OCI-LY7 (cell line): ENCODE measurements around the gene DOCK1. TPM values are rescaled to one million over a fixed set of nuclear protein-coding genes. Genes with fewer than 3 reads are reported as not detected.

Experiments
- BruUV-seq: library from RNA; stranded (reverse); fragments of 400-500 nt; replicated peaks from 2 replicates; lab custom pipeline; 2021; lab: Mats Ljungman, UMichigan
- CTCF ChIA-PET: fragments of 300-600 bp; sonication (Branson Sonifier 250); formaldehyde crosslinking; loops from one replicate; lab custom pipeline; 2022; ENCODE audit warnings: antibody characterized with exemption; ENCODE audit not compliant: unreplicated experiment; lab: Charles Lee
- POLR2A ChIA-PET: fragments of 300-600 bp; sonication (Branson Sonifier 250); formaldehyde crosslinking; loops from one replicate; lab custom pipeline; 2022; ENCODE audit warnings: antibody characterized with exemption; lab: Charles Lee
- DNase-seq: peaks from one replicate; pipeline ENCODE4 v3.0.0-alpha.2; 2015; ENCODE audit warnings: low spot score
- H2AFZ ChIP-seq: fragments of 200-600 bp; sonication (generic), shearing (Covaris generic); 2 replicates; pipeline ENCODE4 v1.6.1; 2014; ENCODE audit warnings: mild to moderate bottlenecking, antibody characterized with exemption, low read length, moderate library complexity
- H3K27ac ChIP-seq: fragments of 200-600 bp; sonication (generic); 2 replicates; pipeline ENCODE4 v1.5.1; 2014; ENCODE audit warnings: mixed run types, low read depth, mild to moderate bottlenecking, moderate library complexity, low read length, inconsistent platforms; ENCODE audit not compliant: poor library complexity, severe bottlenecking
- H3K36me3 ChIP-seq: fragments of 200-600 bp; sonication (generic); 2 replicates; pipeline ENCODE4 v1.6.1; 2014; ENCODE audit warnings: mild to moderate bottlenecking, antibody characterized with exemption, low read length, moderate library complexity, mixed read lengths; ENCODE audit not compliant: insufficient read depth
- H3K4me1 ChIP-seq: fragments of 200-600 bp; sonication (generic); 2 replicates; pipeline ENCODE4 v1.5.1; 2014; ENCODE audit warnings: mild to moderate bottlenecking, low read length; ENCODE audit not compliant: insufficient read depth, poor library complexity, severe bottlenecking
- H3K4me2 ChIP-seq: fragments of 200-600 bp; sonication (generic); 2 replicates; pipeline ENCODE4 v1.6.1; 2014; ENCODE audit warnings: mild to moderate bottlenecking, low read length
- H3K4me3 ChIP-seq: fragments of 200-600 bp; sonication (generic); 2 replicates; pipeline ENCODE4 v1.5.1; 2014; ENCODE audit warnings: mild to moderate bottlenecking, low read depth, low read length; ENCODE audit not compliant: poor library complexity, severe bottlenecking
- H3K79me2 ChIP-seq: fragments of 200-600 bp; sonication (generic); 2 replicates; pipeline ENCODE4 v1.6.1; 2016; ENCODE audit warnings: low read depth, mild to moderate bottlenecking, low read length, moderate library complexity, mixed read lengths; ENCODE audit not compliant: insufficient read depth
- H3K9me2 ChIP-seq: fragments of 200-600 bp; sonication (generic); 2 replicates; pipeline ENCODE4 v1.6.1; 2016; ENCODE audit warnings: mild to moderate bottlenecking, low read length, mixed read lengths; ENCODE audit not compliant: insufficient read depth
- H3K9me3 ChIP-seq: fragments of 200-600 bp; sonication (generic); 2 replicates; pipeline ENCODE4 v1.6.1; 2014; ENCODE audit warnings: mild to moderate bottlenecking, mixed run types, low read length, mixed read lengths
- H4K20me1 ChIP-seq: fragments of 200-600 bp; sonication (generic); 2 replicates; pipeline ENCODE4 v1.6.1; 2014; ENCODE audit warnings: mild to moderate bottlenecking, antibody characterized with exemption, low read length, moderate library complexity, mixed read lengths; ENCODE audit not compliant: insufficient read depth
- CTCF ChIP-seq: fragments of 200-600 bp; sonication (generic); conservative IDR thresholded peaks from 2 replicates; pipeline ENCODE4 v1.5.1; 2014; ENCODE audit warnings: mild to moderate bottlenecking, antibody characterized with exemption, low read length, moderate library complexity, mixed read lengths
- EZH2phosphoT487 ChIP-seq: fragments of 200-600 bp; sonication (generic); IDR thresholded peaks from 2 replicates; pipeline ENCODE4 v1.6.1; 2018; ENCODE audit warnings: low read depth, borderline replicate concordance, mild to moderate bottlenecking, mixed run types, antibody characterized with exemption, low read length, moderate library complexity, mixed read lengths
- intact Hi-C: fragments of 100-400 bp; cut with micrococcal nuclease; formaldehyde crosslinking; loops from one replicate; pipeline ENCODE4 v1.10.0; 2022; ENCODE audit not compliant: unreplicated experiment
- total RNA-seq, 2 experiments: library from RNA; depleted of rRNA in 1 of 2; stranded (reverse); fragments of >200 nt in 1 of 2; shearing (Covaris generic) in 1 of 2; gene quantifications; 2 replicates each; pipeline ENCODE4 v1.2.3, GENCODE V29; 2014 to 2022

DOCK1 gene
- total RNA-seq, 2 experiments from 2014 or later, result not detected

GRCh38 chr10:127370601-127371000 is 465.4 kb downstream of the DOCK1 start:
- CTCF ChIA-PET, result no interaction called here
- Histone ChIP-seq H2AFZ (no peak overlapping the region), H3K79me2 (no peaks in the 10 kb centered on the region), H3K36me3 (no peaks in the 10 kb centered on the region), H4K20me1 (no peaks in the 10 kb centered on the region), H3K4me3 (no peak overlapping the region), H3K9me2 (no peaks in the 10 kb centered on the region), H3K27ac (no peak overlapping the region), H3K4me2 (no peak overlapping the region), H3K9me3 (no peaks in the 10 kb centered on the region), H3K4me1 (no peaks in the 10 kb centered on the region)
- no TSS peak for BruUV-seq
- POLR2A ChIA-PET, result no interaction called here
- no peak for TF ChIP-seq CTCF
- TF ChIP-seq EZH2phosphoT487, result no peak
- DNase-seq, result no peak
- intact Hi-C loops, result no loop called here

GRCh38 chr10:127372361-127372760 is 467.1 kb downstream of the DOCK1 start:
- intact Hi-C loops, result no loop called here
- POLR2A ChIA-PET, result no interaction called here
- H2AFZ ChIP-seq, result no peak overlapping the region
- no peaks in the 10 kb centered on the region for H4K20me1 ChIP-seq
- no peaks in the 10 kb centered on the region for H3K9me2 ChIP-seq
- TF ChIP-seq EZH2phosphoT487 (no peak), CTCF (no peak)
- CTCF ChIA-PET, result no interaction called here
- H3K4me2 ChIP-seq, result no peak overlapping the region
- H3K27ac ChIP-seq, result no peak overlapping the region
- no peaks in the 10 kb centered on the region for H3K4me1 ChIP-seq
- no peaks in the 10 kb centered on the region for H3K36me3 ChIP-seq
- DNase-seq, result no peak
- no TSS peak for BruUV-seq
- no peaks in the 10 kb centered on the region for H3K9me3 ChIP-seq
- H3K79me2 ChIP-seq, result no peaks in the 10 kb centered on the region
- H3K4me3 ChIP-seq, result no peak overlapping the region

- DNase-seq, result no peak
- H3K4me1 ChIP-seq, result no peaks in the 10 kb centered on the region
- no peak overlapping the region for H3K4me2 ChIP-seq
- intact Hi-C loops, result no loop called here
- CTCF ChIA-PET, result no interaction called here
- no TSS peak for BruUV-seq
- TF ChIP-seq EZH2phosphoT487, result no peak
- no peak for TF ChIP-seq CTCF
- H4K20me1 ChIP-seq, result no peaks in the 10 kb centered on the region
- H3K79me2 ChIP-seq, result no peaks in the 10 kb centered on the region
- H3K9me3 ChIP-seq, result no peaks in the 10 kb centered on the region
- H3K36me3 ChIP-seq, result no peaks in the 10 kb centered on the region
- POLR2A ChIA-PET, result no interaction called here
- H3K27ac ChIP-seq, result no peak overlapping the region
- no peak overlapping the region for H2AFZ ChIP-seq
- H3K4me3 ChIP-seq, result no peak overlapping the region
- H3K9me2 ChIP-seq, result no peaks in the 10 kb centered on the region
These were observed 468.9 kb downstream of the DOCK1 start for GRCh38 chr10:127374074-127374680.
